ENCODE measurements around the gene AKAP7.
"Not testable (repeated sequence)": the region's sequence is repeated elsewhere in the genome, so short reads cannot be mapped to it uniquely, and the experiment has no call there.

Gene AKAP7

DNA sequence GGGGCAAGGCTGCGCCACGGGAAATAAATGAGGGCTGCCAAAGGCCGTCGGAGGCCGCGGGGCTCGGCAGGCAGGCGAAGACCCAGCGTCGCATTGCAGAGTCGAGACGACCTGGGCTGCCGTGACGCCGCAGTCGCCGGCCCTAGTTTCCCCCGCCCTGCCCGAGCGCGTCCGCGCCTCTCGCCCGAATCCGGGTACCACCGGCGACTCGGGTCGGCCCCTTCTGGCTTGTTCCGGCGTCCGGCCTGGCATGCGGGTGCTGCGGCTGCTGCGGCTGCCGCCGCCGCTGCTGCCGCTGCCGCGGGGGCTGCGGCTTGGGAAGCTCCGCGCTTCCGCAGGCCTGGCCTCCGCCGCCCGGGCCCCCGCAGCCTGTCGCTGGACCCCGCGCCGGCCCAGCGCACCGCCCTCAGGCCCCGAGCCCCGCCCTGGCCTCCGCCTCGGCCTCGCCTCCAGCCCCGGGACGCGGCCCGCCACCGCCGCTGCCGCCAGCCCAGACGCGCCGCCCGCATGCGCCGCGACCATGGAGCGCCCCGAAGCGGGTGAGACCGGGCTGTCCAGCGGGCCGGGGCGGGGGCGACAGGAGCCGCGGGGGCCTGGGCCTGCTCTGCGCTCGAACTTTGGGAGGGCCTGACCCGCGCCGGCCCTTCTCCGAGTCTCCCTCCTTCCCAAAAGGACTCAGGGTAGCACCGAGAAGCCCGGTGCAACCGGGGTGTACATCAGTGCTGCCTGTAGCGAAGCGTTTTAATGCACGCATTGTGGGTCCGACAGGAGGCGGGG lies at the start of gene AKAP7:
Gene AKAP7 (plus strand): TSS at position 224 of the 777 bp plus-strand sequence. CDS start 297 bp downstream, at position 521.
- in situ Hi-C loops (cut with MboI; ENCODE audit: low sequenced_read_pairs), result no loop called here

DNA sequence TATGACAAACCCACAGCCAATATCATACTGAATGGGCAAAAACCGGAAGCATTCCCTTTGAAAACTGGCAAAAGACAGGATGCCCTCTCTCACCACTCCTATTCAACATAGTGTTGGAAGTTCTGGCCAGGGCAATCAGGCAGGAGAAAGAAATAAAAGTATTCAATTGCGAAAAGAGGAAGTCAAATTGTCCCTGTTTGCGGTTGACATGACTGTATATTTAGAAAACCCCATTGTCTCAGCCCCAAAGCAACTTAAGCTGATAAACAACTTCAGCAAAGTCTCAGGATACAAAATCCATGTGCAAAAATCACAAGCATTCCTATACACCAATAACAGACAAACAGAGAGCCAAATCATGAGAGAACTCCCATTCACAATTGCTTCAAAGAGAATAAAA lies 44.9 kb upstream of the AKAP7 start:
- in situ Hi-C loops (cut with MboI; ENCODE audit: low sequenced_read_pairs), result not testable (repeated sequence)

GRCh38 chr6:131091944-131092343 lies 43.3 kb upstream of the AKAP7 start:
- in situ Hi-C loops (cut with MboI; ENCODE audit: low sequenced_read_pairs), result not testable (repeated sequence)

- in situ Hi-C loops (cut with MboI; ENCODE audit: low sequenced_read_pairs), result no loop called here
These were observed 41.9 kb upstream of the AKAP7 start for GRCh38 chr6:131093334-131093733.

- in situ Hi-C loops (cut with MboI; ENCODE audit: low sequenced_read_pairs), result no loop called here
These were observed 38.5 kb upstream of the AKAP7 start for GRCh38 chr6:131096786-131097185.

- in situ Hi-C loops (cut with MboI; ENCODE audit: low sequenced_read_pairs), result loop anchor here (25.0 kb wide), 1 partner anchor 215 kb away; no protein-coding TSS in a partner anchor
These were observed 33.2 kb upstream of the AKAP7 start for GRCh38 chr6:131101911-131102680.

DNA sequence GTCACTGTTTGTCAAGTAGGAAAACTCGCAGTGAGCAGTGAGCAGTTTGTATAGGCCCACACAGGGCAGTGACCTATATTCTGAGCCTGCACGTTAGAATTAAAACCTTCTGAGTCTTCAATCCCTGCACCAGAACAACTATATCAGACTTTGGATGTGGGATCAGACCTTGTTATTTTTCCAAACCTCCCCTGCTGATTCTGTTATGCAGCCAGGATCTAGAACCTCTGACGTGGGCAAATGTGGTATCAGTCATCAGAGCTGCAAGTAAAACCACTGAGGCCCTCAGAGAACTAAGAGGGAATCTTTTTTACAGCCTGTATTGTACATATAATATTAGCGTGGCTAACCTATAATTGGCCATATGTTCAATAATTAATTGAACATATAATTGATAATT lies 32.0 kb upstream of the AKAP7 start:
- in situ Hi-C loops (cut with MboI; ENCODE audit: low sequenced_read_pairs), result loop anchor here (25.0 kb wide), 1 partner anchor 216 kb away; no protein-coding TSS in a partner anchor

GRCh38 chr6:131103901-131104300 lies 31.4 kb upstream of the AKAP7 start:
- in situ Hi-C loops (cut with MboI; ENCODE audit: low sequenced_read_pairs), result loop anchor here (25.0 kb wide), 1 partner anchor 217 kb away; no protein-coding TSS in a partner anchor

- in situ Hi-C loops (cut with MboI; ENCODE audit: low sequenced_read_pairs), result loop anchor here (25.0 kb wide), 1 partner anchor 220 kb away; no protein-coding TSS in a partner anchor
These were observed 28.1 kb upstream of the AKAP7 start for GRCh38 chr6:131107151-131107550.

DNA sequence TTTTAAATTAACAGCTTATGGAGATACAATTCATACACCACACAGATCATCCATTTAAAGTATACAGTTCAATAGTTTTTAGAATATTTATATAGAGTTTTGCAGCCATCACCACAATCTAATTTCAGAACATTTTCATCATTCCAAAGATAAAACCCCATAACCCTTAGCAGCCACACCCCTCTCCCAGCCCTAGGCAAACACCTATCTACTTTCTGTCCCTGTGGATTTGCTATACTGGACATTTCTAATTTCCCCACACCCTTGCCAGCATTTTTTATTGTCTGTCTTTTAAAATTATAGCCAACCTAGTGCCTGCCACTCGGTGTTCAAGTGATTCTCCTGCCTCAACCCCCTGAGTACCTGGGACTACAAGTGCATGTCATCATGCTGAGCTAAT lies 23.0 kb upstream of the AKAP7 start:
- in situ Hi-C loops (cut with MboI; ENCODE audit: low sequenced_read_pairs), result loop anchor here (25.0 kb wide), 1 partner anchor 225 kb away; no protein-coding TSS in a partner anchor

- in situ Hi-C loops (cut with MboI; ENCODE audit: low sequenced_read_pairs), result loop anchor here (25.0 kb wide), 1 partner anchor 228 kb away; no protein-coding TSS in a partner anchor
These were observed 19.6 kb upstream of the AKAP7 start for GRCh38 chr6:131115651-131116050.

- in situ Hi-C loops (cut with MboI; ENCODE audit: low sequenced_read_pairs), result loop anchor here (25.0 kb wide), 1 partner anchor 229 kb away; no protein-coding TSS in a partner anchor
These were observed 18.9 kb upstream of the AKAP7 start for GRCh38 chr6:131116321-131116720.

DNA sequence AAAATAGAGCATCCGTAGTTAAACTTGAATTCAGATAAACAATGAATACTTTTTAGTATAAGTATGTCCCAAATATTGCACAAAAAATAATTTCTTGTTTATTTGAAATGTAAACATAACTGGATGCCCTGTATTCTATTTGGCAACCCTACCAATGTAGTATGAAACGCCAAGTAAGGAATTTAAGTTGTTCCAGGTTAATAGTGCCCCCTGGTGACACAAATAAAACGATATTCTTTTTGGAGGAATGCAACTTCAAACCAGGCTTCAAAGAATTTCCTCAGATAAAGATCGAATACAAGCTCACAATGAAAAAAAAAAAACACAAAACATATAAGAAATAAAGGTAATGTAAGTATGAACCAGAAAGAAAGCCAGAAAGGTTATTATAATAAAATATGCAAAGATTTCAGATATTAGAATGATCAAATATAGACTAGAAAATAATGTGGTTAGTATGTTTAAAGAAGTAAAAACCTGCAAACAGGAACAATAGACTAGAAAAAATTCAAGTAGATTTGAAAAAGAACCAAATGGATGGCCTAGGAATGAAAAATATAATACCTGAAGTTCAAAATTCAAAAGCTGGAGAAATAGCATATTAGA lies 18.4 kb upstream of the AKAP7 start:
- in situ Hi-C loops (cut with MboI; ENCODE audit: low sequenced_read_pairs), result loop anchor here (25.0 kb wide), 1 partner anchor 230 kb away; no protein-coding TSS in a partner anchor

DNA sequence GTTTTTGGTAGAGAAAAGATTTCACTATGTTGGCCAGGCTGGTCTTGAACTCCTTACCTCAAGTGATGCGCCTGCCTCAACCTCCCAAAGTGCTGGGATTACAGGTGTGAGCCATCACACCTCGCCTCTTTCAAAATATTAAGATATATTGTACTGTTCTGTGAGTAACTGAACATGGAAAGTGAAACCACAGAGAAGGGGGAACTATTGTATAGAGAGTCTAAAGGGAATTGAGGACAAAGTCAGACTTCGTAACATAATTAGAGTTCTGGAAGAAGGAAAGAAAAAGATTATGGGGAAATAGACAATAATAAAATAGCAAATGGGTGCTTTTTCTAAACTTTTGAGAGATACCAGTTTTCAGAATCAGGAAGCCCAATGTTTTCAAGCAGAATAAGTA lies 17.4 kb upstream of the AKAP7 start:
- in situ Hi-C loops (cut with MboI; ENCODE audit: low sequenced_read_pairs), result loop anchor here (25.0 kb wide), 1 partner anchor 231 kb away; no protein-coding TSS in a partner anchor

DNA sequence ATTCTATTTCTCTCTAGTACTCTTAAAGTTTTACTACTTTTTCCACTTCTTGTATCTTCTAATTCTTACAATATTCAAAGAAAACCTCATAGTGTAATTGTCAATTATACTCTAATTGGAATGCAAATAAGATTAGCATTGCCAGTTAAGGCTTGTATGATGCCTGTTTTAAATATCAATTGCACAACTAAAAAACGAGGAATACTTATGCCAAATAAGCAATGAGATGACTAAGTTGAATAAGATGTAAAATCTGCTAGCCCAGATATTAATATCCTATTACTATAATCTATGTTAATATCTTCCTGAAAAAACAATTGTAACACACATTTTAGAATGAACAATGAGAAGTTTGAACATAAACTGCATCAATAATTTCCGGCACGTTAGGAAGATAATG lies 13.3 kb upstream of the AKAP7 start:
- in situ Hi-C loops (cut with MboI; ENCODE audit: low sequenced_read_pairs), result loop anchor here (25.0 kb wide), 1 partner anchor 235 kb away; no protein-coding TSS in a partner anchor

DNA sequence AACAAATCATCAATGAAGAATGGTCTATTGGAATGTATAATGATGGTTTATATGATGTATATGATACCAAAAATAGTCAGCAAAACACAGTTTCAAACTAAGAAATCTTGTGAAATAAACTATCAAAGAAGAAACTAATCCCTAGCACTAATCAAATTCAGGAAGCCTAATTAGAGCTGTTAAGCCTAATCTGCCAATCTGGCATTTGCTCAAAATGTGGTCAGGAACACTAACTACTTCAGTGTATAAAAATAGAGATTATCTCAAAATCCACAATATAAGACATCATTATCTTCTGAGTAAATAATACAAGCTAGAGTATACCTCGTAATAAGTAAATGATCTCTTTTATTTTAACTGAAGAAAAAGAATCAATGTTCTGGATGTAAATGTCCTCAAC lies 12.8 kb upstream of the AKAP7 start:
- in situ Hi-C loops (cut with MboI; ENCODE audit: low sequenced_read_pairs), result loop anchor here (25.0 kb wide), 1 partner anchor 235 kb away; no protein-coding TSS in a partner anchor

GRCh38 chr6:131124336-131125071 lies 10.8 kb upstream of the AKAP7 start:
- in situ Hi-C loops (cut with MboI; ENCODE audit: low sequenced_read_pairs), result loop anchor here (25.0 kb wide), 1 partner anchor 237 kb away; no protein-coding TSS in a partner anchor

DNA sequence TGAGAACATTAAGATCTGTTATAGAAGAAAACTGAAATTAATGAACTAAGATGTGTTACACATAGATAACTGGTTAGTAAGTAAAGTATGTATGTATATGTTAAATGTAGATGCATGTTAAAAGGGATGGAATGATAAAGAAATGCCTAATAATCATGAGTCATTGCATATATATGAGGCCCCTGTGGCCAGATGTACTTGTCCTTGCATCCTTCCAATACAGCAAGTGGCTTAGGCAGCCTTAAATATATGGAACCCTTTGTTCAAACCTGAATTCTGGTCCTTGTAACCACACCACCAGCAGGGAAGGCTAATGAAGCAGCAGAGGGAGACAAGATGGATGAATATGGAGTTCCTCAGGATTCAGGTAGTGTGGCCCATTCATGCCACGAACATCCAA lies 9.8 kb upstream of the AKAP7 start:
- in situ Hi-C loops (cut with MboI; ENCODE audit: low sequenced_read_pairs), result no loop called here

- in situ Hi-C loops (cut with MboI; ENCODE audit: low sequenced_read_pairs), result no loop called here
These were observed 5.3 kb upstream of the AKAP7 start for GRCh38 chr6:131129689-131130553.

Measured in hTERT RPE-1 (cell line).